ENCODE results near the gene UBE2N. TPM values are rescaled to one million over a fixed set of nuclear protein-coding genes. Genes with fewer than 3 reads are reported as not detected.

UBE2N gene
- total and polyA plus RNA-seq, 12 donors = 35.5 to 109 (median 95.5) TPM

DNA sequence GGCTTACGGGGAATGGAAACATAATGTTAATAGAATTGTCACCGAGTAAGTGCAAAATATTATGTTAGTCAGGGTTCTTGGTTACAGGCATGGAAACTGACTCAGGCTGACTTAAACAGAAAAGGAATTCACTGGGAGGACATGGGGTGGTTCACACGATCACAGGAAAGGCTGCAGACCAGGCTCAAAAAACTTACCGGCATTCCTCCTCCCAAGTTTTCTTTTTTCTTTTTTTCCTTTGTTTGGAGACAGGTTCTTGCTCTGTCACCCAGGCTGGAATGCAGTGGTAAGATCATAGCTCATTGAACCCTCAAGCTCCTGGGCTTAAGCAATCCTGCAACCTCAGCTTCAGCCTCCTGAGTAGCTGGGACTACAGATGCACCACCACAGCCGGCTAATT is 11.9 kb upstream of the UBE2N start:
- DNase-seq (no peak), ATAC-seq (no peak)
- peaks cover 0 to 5% (median 0%) of the 10 kb centered on the region in 7 donors for H3K27me3 ChIP-seq
- WGBS, 2 donors = 85 to 86% methylated on average over 5 of the region's 5 CpGs
- intact Hi-C loops (cut with DNase I) = no loop called here
- H3K4me1 ChIP-seq = peaks cover 0 to 4% (median 0%) of the 10 kb centered on the region in 9 donors
- H3K36me3 ChIP-seq = no peaks in the 10 kb centered on the region
- no peak overlapping the region for H3K27ac ChIP-seq
- no peaks in the 10 kb centered on the region for H3K9me3 ChIP-seq
- TF ChIP-seq, protein P1, sequence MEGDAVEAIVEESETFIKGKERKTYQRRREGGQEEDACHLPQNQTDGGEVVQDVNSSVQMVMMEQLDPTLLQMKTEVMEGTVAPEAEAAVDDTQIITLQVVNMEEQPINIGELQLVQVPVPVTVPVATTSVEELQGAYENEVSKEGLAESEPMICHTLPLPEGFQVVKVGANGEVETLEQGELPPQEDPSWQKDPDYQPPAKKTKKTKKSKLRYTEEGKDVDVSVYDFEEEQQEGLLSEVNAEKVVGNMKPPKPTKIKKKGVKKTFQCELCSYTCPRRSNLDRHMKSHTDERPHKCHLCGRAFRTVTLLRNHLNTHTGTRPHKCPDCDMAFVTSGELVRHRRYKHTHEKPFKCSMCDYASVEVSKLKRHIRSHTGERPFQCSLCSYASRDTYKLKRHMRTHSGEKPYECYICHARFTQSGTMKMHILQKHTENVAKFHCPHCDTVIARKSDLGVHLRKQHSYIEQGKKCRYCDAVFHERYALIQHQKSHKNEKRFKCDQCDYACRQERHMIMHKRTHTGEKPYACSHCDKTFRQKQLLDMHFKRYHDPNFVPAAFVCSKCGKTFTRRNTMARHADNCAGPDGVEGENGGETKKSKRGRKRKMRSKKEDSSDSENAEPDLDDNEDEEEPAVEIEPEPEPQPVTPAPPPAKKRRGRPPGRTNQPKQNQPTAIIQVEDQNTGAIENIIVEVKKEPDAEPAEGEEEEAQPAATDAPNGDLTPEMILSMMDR (IDR thresholded peaks at IDR 0.05) = no peak
- no peak overlapping the region for H3K4me3 ChIP-seq

DNA sequence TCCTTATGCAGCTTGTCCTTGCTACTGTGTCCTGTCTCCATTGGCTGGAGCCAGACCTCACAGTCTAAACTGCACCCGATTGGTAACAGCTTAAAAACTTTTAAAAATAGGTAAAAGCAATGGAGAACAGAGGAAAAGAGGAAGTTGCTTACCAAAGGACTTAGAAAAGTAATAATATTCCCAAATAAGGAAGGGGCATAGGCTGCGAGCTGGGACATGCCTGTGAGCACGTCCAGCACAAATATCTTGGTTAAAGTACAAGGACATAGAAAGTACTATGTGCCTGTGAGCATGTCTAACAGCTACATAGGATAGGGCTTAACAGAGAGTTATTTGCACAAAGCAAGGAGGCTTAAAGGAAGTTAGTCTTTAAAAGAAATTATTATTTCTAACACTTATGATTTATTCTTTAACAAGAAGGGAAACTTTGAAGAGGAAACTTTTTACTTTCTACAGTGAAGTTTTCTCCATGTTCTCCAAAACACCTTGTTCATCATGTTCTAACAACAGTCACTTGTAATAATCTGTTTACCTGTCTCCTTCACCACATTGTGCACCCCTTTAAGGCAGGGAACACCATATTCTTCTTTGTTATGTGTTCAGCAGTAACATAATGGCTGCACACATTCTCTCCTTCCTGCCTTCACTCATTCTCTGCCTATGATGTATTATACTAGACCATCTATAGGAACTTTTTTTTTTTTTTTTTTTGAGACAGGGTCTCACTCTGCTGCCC is 9.8 kb upstream of the UBE2N start:
- TF ChIP-seq, protein P1 (IDR thresholded peaks at IDR 0.05) = no peak
- intact Hi-C loops (cut with DNase I) = no loop called here
- Histone ChIP-seq H3K27me3 (peaks cover 0 to 5% (median 0%) of the 10 kb centered on the region in 7 donors), H3K27ac (no peak overlapping the region), H3K4me3 (no peak overlapping the region), H3K4me1 (peaks cover 0 to 4% (median 0%) of the 10 kb centered on the region in 9 donors), H3K36me3 (no peaks in the 10 kb centered on the region), H3K9me3 (no peaks in the 10 kb centered on the region)
- DNase-seq (no peak), ATAC-seq (no peak)
- WGBS, 2 donors = 71 to 86% methylated on average over 3 of the region's 3 CpGs

GRCh38 chr12:93449277-93449676 is 7.5 kb upstream of the UBE2N start:
- intact Hi-C loops (cut with DNase I) = no loop called here
- 83 to 97% methylated on average over 1 of the region's 1 CpG for WGBS, 2 donors

GRCh38 chr12:93448796-93449195 is 7.0 kb upstream of the UBE2N start:
- H3K27me3 ChIP-seq = no peaks in the 10 kb centered on the region
- peak in 3 of 8 donors; percentile 33 to 50 (median 42) for ATAC-seq
- H3K4me1 ChIP-seq = peaks cover 0 to 4% (median 0%) of the 10 kb centered on the region in 9 donors
- no peaks in the 10 kb centered on the region for H3K36me3 ChIP-seq
- no peak for DNase-seq
- no peaks in the 10 kb centered on the region for H3K9me3 ChIP-seq
- no peak overlapping the region for H3K27ac ChIP-seq
- WGBS, 2 donors = 57 to 59% methylated on average over 5 of the region's 5 CpGs
- TF ChIP-seq, protein P1 (IDR thresholded peaks at IDR 0.05) = no peak
- intact Hi-C loops (cut with DNase I) = no loop called here
- no peak overlapping the region for H3K4me3 ChIP-seq

More at GRCh38 chr12:93449277-93449676, 7.5 kb upstream of the UBE2N start:
- Histone ChIP-seq H3K4me3 (no peak overlapping the region), H3K36me3 (no peaks in the 10 kb centered on the region), H3K9me3 (no peaks in the 10 kb centered on the region), H3K27me3 (peaks cover 0 to 3% (median 0%) of the 10 kb centered on the region in 7 donors), H3K27ac (no peak overlapping the region), H3K4me1 (peaks cover 0 to 4% (median 0%) of the 10 kb centered on the region in 9 donors)
- DNase-seq = no peak
- no peak for ATAC-seq
- TF ChIP-seq, protein P1 (IDR thresholded peaks at IDR 0.05) = no peak
